H9 (cell line): ENCODE measurements around the gene PLCH1. TPM values are rescaled to one million over a fixed set of nuclear protein-coding genes. Genes with fewer than 3 reads are reported as not detected.

Source experiments
- DNase-seq: peaks from one replicate; pipeline ENCODE4 v3.0.0-alpha.2; 2017
- H2AFZ ChIP-seq: one replicate; pipeline ENCODE4 v1.6.1; 2013; ENCODE audit warnings: mild to moderate bottlenecking, low read length, control low read depth, moderate library complexity
- H2AK5ac ChIP-seq: 2 replicates; pipeline ENCODE4 v1.6.1; 2013; ENCODE audit warnings: low read length, control low read depth, mixed read lengths; ENCODE audit not compliant: insufficient read length
- H2BK120ac ChIP-seq: one replicate; pipeline ENCODE4 v1.6.1; 2013; ENCODE audit warnings: low read depth, mild to moderate bottlenecking, low read length, control low read depth, inconsistent platforms; ENCODE audit not compliant: poor library complexity, severe bottlenecking
- H2BK12ac ChIP-seq: 2 replicates; pipeline ENCODE4 v1.6.1; 2013; ENCODE audit warnings: low read length, control low read depth, mixed read lengths, low read depth; ENCODE audit not compliant: insufficient read length
- H2BK15ac ChIP-seq: 2 replicates; pipeline ENCODE4 v1.6.1; 2013; ENCODE audit warnings: low read depth, low read length, control low read depth
- H2BK20ac ChIP-seq: one replicate; pipeline ENCODE4 v1.6.1; 2013; ENCODE audit warnings: low read depth, mild to moderate bottlenecking, low read length, control low read depth, inconsistent platforms; ENCODE audit not compliant: poor library complexity, severe bottlenecking
- H2BK5ac ChIP-seq: 2 replicates; pipeline ENCODE4 v1.6.1; 2013; ENCODE audit warnings: low read length, control low read depth, mixed read lengths; ENCODE audit not compliant: insufficient read length
- H3K14ac ChIP-seq: 2 replicates; pipeline ENCODE4 v1.6.1; 2013; ENCODE audit warnings: low read length, control low read depth; ENCODE audit not compliant: insufficient read depth
- H3K18ac ChIP-seq: 2 replicates; pipeline ENCODE4 v1.6.1; 2013; ENCODE audit warnings: low read depth, mild to moderate bottlenecking, mixed read lengths, low read length, control low read depth; ENCODE audit not compliant: insufficient read length
- H3K23ac ChIP-seq: 2 replicates; pipeline ENCODE4 v1.6.1; 2013; ENCODE audit warnings: low read length, control low read depth, mixed read lengths, low read depth; ENCODE audit not compliant: insufficient read length
- H3K23me2 ChIP-seq: 2 replicates; pipeline ENCODE4 v1.6.1; 2013; ENCODE audit warnings: low read depth, mild to moderate bottlenecking, mixed read lengths, low read length, control low read depth; ENCODE audit not compliant: insufficient read length, poor library complexity, severe bottlenecking
- H3K27ac ChIP-seq: 2 replicates; pipeline ENCODE4 v1.5.1; 2013; ENCODE audit warnings: low read length, control low read depth, mixed read lengths, low read depth; ENCODE audit not compliant: insufficient read length
- H3K27me3 ChIP-seq: 2 replicates; pipeline ENCODE4 v1.6.1; 2013; ENCODE audit warnings: low read length, control low read depth, inconsistent platforms; ENCODE audit not compliant: insufficient read depth
- H3K4ac ChIP-seq: 2 replicates; pipeline ENCODE4 v1.6.1; 2013; ENCODE audit warnings: low read depth, mild to moderate bottlenecking, control low read depth, inconsistent platforms, low read length, moderate library complexity
- H3K4me1 ChIP-seq: 2 replicates; pipeline ENCODE4 v1.6.1; 2013; ENCODE audit warnings: low read length, control low read depth, inconsistent platforms; ENCODE audit not compliant: insufficient read depth
- H3K4me2 ChIP-seq: 2 replicates; pipeline ENCODE4 v1.6.1; 2013; ENCODE audit warnings: low read length, control low read depth, mixed read lengths; ENCODE audit not compliant: insufficient read length, insufficient read depth
- H3K56ac ChIP-seq: 2 replicates; pipeline ENCODE4 v1.6.1; 2013; ENCODE audit warnings: low read depth, mild to moderate bottlenecking, mixed read lengths, low read length, control low read depth; ENCODE audit not compliant: insufficient read length
- H3K79me1 ChIP-seq: 2 replicates; pipeline ENCODE4 v1.6.1; 2013; ENCODE audit warnings: low read depth, mild to moderate bottlenecking, moderate library complexity, low read length, control low read depth, inconsistent platforms; ENCODE audit not compliant: insufficient read depth, poor library complexity, severe bottlenecking
- H3K79me2 ChIP-seq: 2 replicates; pipeline ENCODE4 v1.6.1; 2013; ENCODE audit warnings: low read length, control low read depth, inconsistent platforms; ENCODE audit not compliant: insufficient read depth
- H3K9ac ChIP-seq: 2 replicates; pipeline ENCODE4 v1.6.1; 2013; ENCODE audit warnings: low read length, control low read depth, mixed read lengths; ENCODE audit not compliant: insufficient read length; ENCODE audit errors: extremely low read depth
- H3K9me3 ChIP-seq: one replicate; pipeline ENCODE4 v1.6.1; 2013; ENCODE audit warnings: low read depth, low read length, inconsistent platforms; ENCODE audit not compliant: control insufficient read depth
- H3T11ph ChIP-seq: one replicate; pipeline ENCODE4 v1.6.1; 2013; ENCODE audit warnings: mild to moderate bottlenecking, low read length, control low read depth, inconsistent platforms
- H4K20me1 ChIP-seq: one replicate; pipeline ENCODE4 v1.6.1; 2013; ENCODE audit not compliant: control insufficient read depth, insufficient read length, insufficient read depth
- H4K5ac ChIP-seq: 2 replicates; pipeline ENCODE4 v1.6.1; 2013; ENCODE audit warnings: low read depth, mild to moderate bottlenecking, mixed read lengths, low read length, control low read depth; ENCODE audit not compliant: insufficient read length
- H4K8ac ChIP-seq: replicated peaks from 2 replicates; pipeline ENCODE4 v1.6.1; 2013; ENCODE audit warnings: low read length, control low read depth, mixed read lengths, low read depth; ENCODE audit not compliant: insufficient read length
- H4K91ac ChIP-seq: 2 replicates; pipeline ENCODE4 v1.6.1; 2013; ENCODE audit warnings: low read depth, mild to moderate bottlenecking, moderate library complexity, mixed read lengths, low read length, control low read depth; ENCODE audit not compliant: insufficient read length
- H3K27ac Mint-ChIP-seq, 3 experiments: 2 replicates in 2 of 3; 3 replicates in 1 of 3; pipeline ENCODE4 v1.8.0; 2020 to 2021; ENCODE audit warnings: mixed read lengths in 3 of 3, mild to moderate bottlenecking in 1 of 3, moderate library complexity in 1 of 3
- H3K27me3 Mint-ChIP-seq: 2 replicates; pipeline ENCODE4 v1.8.0; 2021; ENCODE audit warnings: low read depth, mild to moderate bottlenecking, moderate library complexity, mixed read lengths
- H3K36me3 Mint-ChIP-seq, 3 experiments: 2 replicates in 2 of 3; 3 replicates in 1 of 3; pipeline ENCODE4 v1.8.0; 2020 to 2021; ENCODE audit warnings: low read depth in 3 of 3, mixed read lengths in 3 of 3; ENCODE audit not compliant: insufficient read depth in 1 of 3
- H3K4me1 Mint-ChIP-seq, 2 experiments: 2 replicates each; pipeline ENCODE4 v1.8.0; 2020; ENCODE audit warnings: mixed read lengths in 2 of 2
- H3K4me3 Mint-ChIP-seq, 2 experiments: 2 replicates in 1 of 2; 3 replicates in 1 of 2; pipeline ENCODE4 v1.8.0; 2020 to 2021; ENCODE audit warnings: mild to moderate bottlenecking in 2 of 2, mixed read lengths in 2 of 2, moderate library complexity in 1 of 2
- H3K9me3 Mint-ChIP-seq, 2 experiments: 2 replicates in 1 of 2; 3 replicates in 1 of 2; pipeline ENCODE4 v1.8.0; 2020; ENCODE audit warnings: mild to moderate bottlenecking in 2 of 2, mixed read lengths in 2 of 2, moderate library complexity in 1 of 2
- WGBS: extraction: QIAGEN DNeasy Blood & Tissue Kit; methylation state at CpG from one replicate; pipeline ENCODE4 v1.1.7; 2013; ENCODE audit warnings: missing lambda C conversion rate, low lambda C conversion rate, mixed read lengths; ENCODE audit not compliant: insufficient read length; ENCODE audit errors: extremely low coverage; 5-methylcytosine and 5-hydroxymethylcytosine counted together
- total RNA-seq: library from RNA; stranded (reverse); gene quantifications from 2 replicates; pipeline ENCODE4 v1.2.1, GENCODE V29; 2021
- TF ChIP-seq, protein P1 (sequence below): fragments of 200-600 bp; sonication (generic); conservative IDR thresholded peaks from 3 replicates; pipeline ENCODE4 v1.8.0; 2021; ENCODE audit warnings: antibody characterized with exemption, mild to moderate bottlenecking

Gene PLCH1
- total RNA-seq, 1 experiment from 2014 or later: 19.0 TPM

DNA sequence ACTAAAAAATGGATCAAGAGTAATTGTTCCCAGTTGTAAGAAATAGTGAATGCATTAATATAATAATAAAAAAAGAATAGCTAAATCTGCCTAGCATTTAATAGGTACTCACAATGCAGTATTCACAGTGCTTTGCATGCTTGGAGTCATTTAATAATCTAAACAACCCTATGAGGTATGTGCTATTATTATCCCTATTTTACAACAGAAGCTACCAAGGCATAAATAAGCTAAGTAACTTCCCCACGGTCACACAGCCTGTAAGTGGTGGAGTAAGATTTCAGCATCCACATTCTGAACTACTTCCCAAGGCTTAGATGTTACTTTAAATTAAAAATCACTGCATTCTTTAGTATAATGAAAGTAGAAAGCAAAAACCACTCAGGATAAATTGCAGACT lies 102.9 kb downstream of the PLCH1 start:
- H3K27ac Mint-ChIP-seq: no peak overlapping the region; a peak in 1 of 7 replicates
- TF ChIP-seq, protein P1, sequence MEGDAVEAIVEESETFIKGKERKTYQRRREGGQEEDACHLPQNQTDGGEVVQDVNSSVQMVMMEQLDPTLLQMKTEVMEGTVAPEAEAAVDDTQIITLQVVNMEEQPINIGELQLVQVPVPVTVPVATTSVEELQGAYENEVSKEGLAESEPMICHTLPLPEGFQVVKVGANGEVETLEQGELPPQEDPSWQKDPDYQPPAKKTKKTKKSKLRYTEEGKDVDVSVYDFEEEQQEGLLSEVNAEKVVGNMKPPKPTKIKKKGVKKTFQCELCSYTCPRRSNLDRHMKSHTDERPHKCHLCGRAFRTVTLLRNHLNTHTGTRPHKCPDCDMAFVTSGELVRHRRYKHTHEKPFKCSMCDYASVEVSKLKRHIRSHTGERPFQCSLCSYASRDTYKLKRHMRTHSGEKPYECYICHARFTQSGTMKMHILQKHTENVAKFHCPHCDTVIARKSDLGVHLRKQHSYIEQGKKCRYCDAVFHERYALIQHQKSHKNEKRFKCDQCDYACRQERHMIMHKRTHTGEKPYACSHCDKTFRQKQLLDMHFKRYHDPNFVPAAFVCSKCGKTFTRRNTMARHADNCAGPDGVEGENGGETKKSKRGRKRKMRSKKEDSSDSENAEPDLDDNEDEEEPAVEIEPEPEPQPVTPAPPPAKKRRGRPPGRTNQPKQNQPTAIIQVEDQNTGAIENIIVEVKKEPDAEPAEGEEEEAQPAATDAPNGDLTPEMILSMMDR: no peak
- H2BK15ac ChIP-seq: no peak overlapping the region
- H3K18ac ChIP-seq: no peak overlapping the region
- no peak overlapping the region for H2BK20ac ChIP-seq
- H3K79me2 ChIP-seq: no peaks in the 10 kb centered on the region
- H4K8ac ChIP-seq: no peak overlapping the region
- H4K20me1 ChIP-seq: no peaks in the 10 kb centered on the region
- H3K9ac ChIP-seq: no peak overlapping the region
- no peaks in the 10 kb centered on the region for H3K23me2 ChIP-seq
- H2AK5ac ChIP-seq: no peak overlapping the region
- H3K36me3 Mint-ChIP-seq: peaks cover 5 to 11% (median 7%) of the 10 kb centered on the region in 3 experiments; a peak in 4 of 7 replicates
- no peak overlapping the region for H3T11ph ChIP-seq
- no peaks in the 10 kb centered on the region for H3K27me3 ChIP-seq
- H3K4ac ChIP-seq: no peak overlapping the region
- H4K5ac ChIP-seq: no peak overlapping the region
- no peak overlapping the region for H2BK5ac ChIP-seq
- no peak overlapping the region for H4K91ac ChIP-seq
- no peaks in the 10 kb centered on the region for H3K27me3 Mint-ChIP-seq
- H2BK12ac ChIP-seq: no peak overlapping the region
- H3K23ac ChIP-seq: no peak overlapping the region
- no peak overlapping the region for H2AFZ ChIP-seq
- H3K14ac ChIP-seq: no peak overlapping the region
- no CpG with 5 or more reads among the region's 1 CpG for WGBS
- H3K4me3 Mint-ChIP-seq: no peak overlapping the region
- peaks cover 5% of the 10 kb centered on the region; the same call in 1 of the 2 replicates for H3K4me1 ChIP-seq
- DNase-seq: no peak
- no peak overlapping the region for H2BK120ac ChIP-seq
- peaks cover 17 to 19% of the 10 kb centered on the region in 2 experiments for H3K4me1 Mint-ChIP-seq
- H3K9me3 ChIP-seq: no peaks in the 10 kb centered on the region
- no peak overlapping the region for H3K56ac ChIP-seq
- H3K9me3 Mint-ChIP-seq: no peaks in the 10 kb centered on the region
- no peak overlapping the region for H3K27ac ChIP-seq
- no peak overlapping the region for H3K4me2 ChIP-seq
- no peaks in the 10 kb centered on the region for H3K79me1 ChIP-seq
